Nephron (organoid): ENCODE measurements around the gene KCNMA1.

Experiments
- H3K27ac Mint-ChIP-seq, 3 experiments: 2 replicates each; pipeline ENCODE4 v1.8.0; 2020; ENCODE audit warnings: mixed read lengths in 3 of 3, mild to moderate bottlenecking in 2 of 3, moderate library complexity in 1 of 3
- H3K27me3 Mint-ChIP-seq: 2 replicates; pipeline ENCODE4 v1.8.0; 2021; ENCODE audit warnings: low read depth, mild to moderate bottlenecking, moderate library complexity, mixed read lengths
- H3K36me3 Mint-ChIP-seq: 2 replicates; pipeline ENCODE4 v1.8.0; 2020; ENCODE audit warnings: low read depth, mixed read lengths
- H3K4me1 Mint-ChIP-seq: 2 replicates; pipeline ENCODE4 v1.8.0; 2020; ENCODE audit warnings: mixed read lengths
- H3K4me3 Mint-ChIP-seq, 3 experiments: 2 replicates each; pipeline ENCODE4 v1.8.0; 2020; ENCODE audit warnings: mild to moderate bottlenecking in 3 of 3, mixed read lengths in 3 of 3, moderate library complexity in 2 of 3
- H3K9me3 Mint-ChIP-seq: 2 replicates; pipeline ENCODE4 v1.8.0; 2020; ENCODE audit warnings: mixed read lengths
- CTCF ChIP-seq, 3 experiments: fragments of 200-600 bp; sonication (generic); IDR thresholded peaks; one replicate each; pipeline ENCODE4 v1.5.0; 2021; ENCODE audit warnings: antibody characterized with exemption in 3 of 3; ENCODE audit not compliant: unreplicated experiment in 3 of 3

KCNMA1 gene

GRCh38 chr10:77188000-77188395 is 449.6 kb downstream of the KCNMA1 start:
- Mint-ChIP-seq H3K36me3 (no peaks in the 10 kb centered on the region), H3K9me3 (no peaks in the 10 kb centered on the region), H3K4me1 (peaks cover 15% of the 10 kb centered on the region), H3K27me3 (peaks cover 8% of the 10 kb centered on the region), H3K27ac (no peak overlapping the region), H3K4me3 (no peak overlapping the region)
- no peak for TF ChIP-seq CTCF (IDR thresholded peaks at IDR 0.05; ENCODE audit: unreplicated experiment in 3 of 3)

GRCh38 chr10:77187376-77187999 is 450.1 kb downstream of the KCNMA1 start:
- peaks cover 13% of the 10 kb centered on the region for H3K4me1 Mint-ChIP-seq
- no peaks in the 10 kb centered on the region for H3K9me3 Mint-ChIP-seq
- H3K27me3 Mint-ChIP-seq = peaks cover 8% of the 10 kb centered on the region
- no peaks in the 10 kb centered on the region for H3K36me3 Mint-ChIP-seq
- TF ChIP-seq CTCF (IDR thresholded peaks at IDR 0.05; ENCODE audit: unreplicated experiment in 3 of 3) = no peak
- no peak overlapping the region for H3K4me3 Mint-ChIP-seq
- H3K27ac Mint-ChIP-seq = peak overlapping the region in 2 of 3 experiments; percentile 3 to 22

GRCh38 chr10:77186936-77187335 is 450.7 kb downstream of the KCNMA1 start:
- TF ChIP-seq CTCF (IDR thresholded peaks at IDR 0.05; ENCODE audit: unreplicated experiment in 3 of 3) = no peak
- H3K36me3 Mint-ChIP-seq = no peaks in the 10 kb centered on the region
- no peak overlapping the region for H3K27ac Mint-ChIP-seq
- H3K27me3 Mint-ChIP-seq = peaks cover 8% of the 10 kb centered on the region
- no peaks in the 10 kb centered on the region for H3K9me3 Mint-ChIP-seq
- no peak overlapping the region for H3K4me3 Mint-ChIP-seq
- peaks cover 13% of the 10 kb centered on the region for H3K4me1 Mint-ChIP-seq

- Mint-ChIP-seq H3K27me3 (peaks cover 12% of the 10 kb centered on the region), H3K9me3 (no peaks in the 10 kb centered on the region), H3K4me3 (no peak overlapping the region), H3K27ac (peak overlapping the region in 1 of 3 experiments; percentile 10), H3K4me1 (peaks cover 13% of the 10 kb centered on the region), H3K36me3 (no peaks in the 10 kb centered on the region)
- no peak for TF ChIP-seq CTCF (IDR thresholded peaks at IDR 0.05; ENCODE audit: unreplicated experiment in 3 of 3)
Observed at GRCh38 chr10:77185696-77186095, 451.9 kb downstream of the KCNMA1 start.

GRCh38 chr10:77182803-77183202 is 454.8 kb downstream of the KCNMA1 start:
- Mint-ChIP-seq H3K27ac (no peak overlapping the region), H3K36me3 (no peaks in the 10 kb centered on the region)

More at GRCh38 chr10:77182803-77183202, 454.8 kb downstream of the KCNMA1 start:
- TF ChIP-seq CTCF (IDR thresholded peaks at IDR 0.05; ENCODE audit: unreplicated experiment in 3 of 3) = no peak
- Mint-ChIP-seq H3K27me3 (peaks cover 18% of the 10 kb centered on the region), H3K4me3 (no peak overlapping the region), H3K9me3 (no peaks in the 10 kb centered on the region), H3K4me1 (peaks cover 17% of the 10 kb centered on the region)
